GM12892 (cell line): ENCODE data around the gene FARP1.

Experiments used
- DNase-seq: peaks from one replicate; pipeline ENCODE4 v3.0.0; 2011; ENCODE audit not compliant: insufficient read length
- FAIRE-seq: peaks from 2 replicates; lab custom pipeline; 2011; peaks lifted over from hg19 to GRCh38; lab: Jason Lieb, UNC
- POLR2A ChIP-seq: IDR thresholded peaks from 2 replicates; pipeline ENCODE4 v1.6.1; 2011; ENCODE audit warnings: low read depth, low read length, control low read depth
- POLR2AphosphoS5 ChIP-seq: IDR thresholded peaks from 2 replicates; pipeline ENCODE4 v1.6.1; 2011; ENCODE audit warnings: low read depth, low read length, control low read depth
- TAF1 ChIP-seq: IDR thresholded peaks from 2 replicates; pipeline ENCODE4 v1.6.1; 2011; ENCODE audit warnings: low read depth, mild to moderate bottlenecking, control low read depth, low read length, borderline replicate concordance

Gene FARP1

GRCh38 chr13:98386637-98387036, 243.7 kb downstream of the FARP1 start:
- TF ChIP-seq TAF1 (no peak), POLR2A (no peak), POLR2AphosphoS5 (no peak)
- DNase-seq: no peak
- no peak for FAIRE-seq

GRCh38 chr13:98389319-98389718, 246.4 kb downstream of the FARP1 start:
- TF ChIP-seq TAF1 (no peak), POLR2A (no peak), POLR2AphosphoS5 (no peak)
- FAIRE-seq: no peak
- no peak for DNase-seq

GRCh38 chr13:98390086-98390715, 247.3 kb downstream of the FARP1 start:
- DNase-seq: no peak
- no peak for FAIRE-seq
- no peak for TF ChIP-seq POLR2AphosphoS5
- TF ChIP-seq POLR2A: no peak
- TF ChIP-seq TAF1: no peak

GRCh38 chr13:98393873-98394272, 251.0 kb downstream of the FARP1 start:
- no peak for DNase-seq
- no peak for FAIRE-seq
- no peak for TF ChIP-seq POLR2AphosphoS5
- no peak for TF ChIP-seq POLR2A

- FAIRE-seq (no peak), DNase-seq (no peak)
- TF ChIP-seq POLR2A (no peak), POLR2AphosphoS5 (no peak), TAF1 (no peak)
Measured at GRCh38 chr13:98394820-98395510, 252.1 kb downstream of the FARP1 start.

GRCh38 chr13:98396071-98396710, 253.3 kb downstream of the FARP1 start:
- no peak for TF ChIP-seq POLR2A
- TF ChIP-seq TAF1: no peak
- no peak for TF ChIP-seq POLR2AphosphoS5
- DNase-seq: no peak
- FAIRE-seq: no peak

GRCh38 chr13:98397221-98397620, 254.3 kb downstream of the FARP1 start:
- TF ChIP-seq POLR2A (no peak), POLR2AphosphoS5 (no peak), TAF1 (no peak)
- FAIRE-seq (no peak), DNase-seq (no peak)

GRCh38 chr13:98397861-98398260, 255.0 kb downstream of the FARP1 start:
- no peak for FAIRE-seq
- DNase-seq: no peak
- no peak for TF ChIP-seq POLR2AphosphoS5
- no peak for TF ChIP-seq TAF1
- TF ChIP-seq POLR2A: no peak

- no peak for FAIRE-seq
- no peak for TF ChIP-seq POLR2A
- TF ChIP-seq POLR2AphosphoS5: no peak
- TF ChIP-seq TAF1: no peak
- no peak for DNase-seq
Measured at GRCh38 chr13:98398581-98398980, 255.7 kb downstream of the FARP1 start.

- DNase-seq (no peak), FAIRE-seq (no peak)
Measured at GRCh38 chr13:98399756-98400155, 256.9 kb downstream of the FARP1 start.

GRCh38 chr13:98401934-98402333, 259.0 kb downstream of the FARP1 start:
- DNase-seq: no peak
- TF ChIP-seq POLR2AphosphoS5 (no peak), TAF1 (no peak), POLR2A (no peak)
- FAIRE-seq: no peak

More at GRCh38 chr13:98399756-98400155, 256.9 kb downstream of the FARP1 start:
- no peak for TF ChIP-seq TAF1
- no peak for TF ChIP-seq POLR2A
- TF ChIP-seq POLR2AphosphoS5: no peak

- TF ChIP-seq POLR2A: no peak
- no peak for FAIRE-seq
- no peak for DNase-seq
Measured at GRCh38 chr13:98403076-98403475, 260.2 kb downstream of the FARP1 start.
